Keratinocyte (primary cell): ENCODE measurements around the gene SRGAP3.

Experiments
- EZH2 ChIP-seq: IDR thresholded peaks from one replicate; pipeline ENCODE4 v1.6.1; 2012; ENCODE audit warnings: inconsistent platforms, mild to moderate bottlenecking, low read length, moderate library complexity
- TF ChIP-seq, protein P1 (sequence below), 3 experiments: IDR thresholded peaks in 1 of 3; conservative IDR thresholded peaks in 1 of 3; optimal IDR thresholded peaks in 1 of 3; 2 replicates in 2 of 3; 3 replicates in 1 of 3; pipeline versions ENCODE3 to v1.5.1; 2011; ENCODE audit warnings: low read length in 3 of 3, mild to moderate bottlenecking in 3 of 3, moderate library complexity in 2 of 3, control low read depth in 1 of 3, inconsistent platforms in 1 of 3; ENCODE audit not compliant: insufficient read depth in 2 of 3; ENCODE audit errors: extremely low read depth in 1 of 3

DNA sequence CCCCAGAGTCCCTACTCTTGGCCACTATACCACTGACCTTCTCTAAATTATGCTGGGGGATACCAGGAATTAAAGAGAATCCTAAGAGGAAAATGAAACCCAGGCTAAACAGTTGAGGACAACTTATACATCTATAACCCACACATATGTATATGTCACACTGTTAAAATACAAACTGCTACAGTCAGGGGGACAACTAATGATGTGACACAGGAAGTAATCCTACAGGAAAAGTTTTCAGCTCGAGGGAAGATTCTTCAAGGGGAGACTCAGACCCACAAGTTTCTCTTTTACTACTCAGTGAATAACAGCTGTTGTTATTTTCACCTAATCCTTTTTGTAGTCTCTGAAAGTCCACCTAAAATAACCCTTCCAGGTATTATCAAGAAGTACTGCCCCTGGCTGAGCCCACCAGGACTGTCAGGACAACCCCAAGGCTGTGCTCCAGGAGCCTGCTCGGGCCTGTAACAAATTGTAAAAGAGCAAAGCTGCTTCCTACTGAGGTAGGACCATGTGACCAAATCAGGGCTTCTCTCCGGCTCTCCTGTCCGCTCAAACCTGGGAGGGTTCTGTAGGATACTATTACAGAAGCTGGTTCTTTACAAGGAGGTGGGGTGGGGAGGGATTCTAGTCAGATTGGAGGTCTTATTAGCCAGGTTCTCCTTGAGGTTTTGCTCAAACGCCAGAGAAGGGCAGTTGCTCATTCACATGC lies 91.6 kb downstream of the SRGAP3 start:
- TF ChIP-seq, protein P1, sequence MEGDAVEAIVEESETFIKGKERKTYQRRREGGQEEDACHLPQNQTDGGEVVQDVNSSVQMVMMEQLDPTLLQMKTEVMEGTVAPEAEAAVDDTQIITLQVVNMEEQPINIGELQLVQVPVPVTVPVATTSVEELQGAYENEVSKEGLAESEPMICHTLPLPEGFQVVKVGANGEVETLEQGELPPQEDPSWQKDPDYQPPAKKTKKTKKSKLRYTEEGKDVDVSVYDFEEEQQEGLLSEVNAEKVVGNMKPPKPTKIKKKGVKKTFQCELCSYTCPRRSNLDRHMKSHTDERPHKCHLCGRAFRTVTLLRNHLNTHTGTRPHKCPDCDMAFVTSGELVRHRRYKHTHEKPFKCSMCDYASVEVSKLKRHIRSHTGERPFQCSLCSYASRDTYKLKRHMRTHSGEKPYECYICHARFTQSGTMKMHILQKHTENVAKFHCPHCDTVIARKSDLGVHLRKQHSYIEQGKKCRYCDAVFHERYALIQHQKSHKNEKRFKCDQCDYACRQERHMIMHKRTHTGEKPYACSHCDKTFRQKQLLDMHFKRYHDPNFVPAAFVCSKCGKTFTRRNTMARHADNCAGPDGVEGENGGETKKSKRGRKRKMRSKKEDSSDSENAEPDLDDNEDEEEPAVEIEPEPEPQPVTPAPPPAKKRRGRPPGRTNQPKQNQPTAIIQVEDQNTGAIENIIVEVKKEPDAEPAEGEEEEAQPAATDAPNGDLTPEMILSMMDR (optimal IDR thresholded peaks at IDR 0.05 in 1 of 3, IDR thresholded peaks at IDR 0.05 in 1 of 3, conservative IDR thresholded peaks at IDR 0.05 in 1 of 3; ENCODE audit: extremely low read depth in 1 of 3, insufficient read depth in 2 of 3, low read length in 3 of 3) = no peak
- TF ChIP-seq EZH2 = no peak
